Neural cell (in vitro differentiated cells): ENCODE results near the gene CASKIN1.

Source experiments
- EZH2 ChIP-seq: fragments of 200-600, 300-800 bp; shearing (Covaris generic), sonication (generic); IDR thresholded peaks from 2 replicates; pipeline ENCODE4 v1.6.1; 2014; ENCODE audit warnings: antibody characterized with exemption, low read length, borderline replicate concordance, mild to moderate bottlenecking; ENCODE audit not compliant: insufficient read depth, poor library complexity, severe bottlenecking
- MXI1 ChIP-seq: fragments of 450-650 bp; conservative IDR thresholded peaks from 2 replicates; pipeline ENCODE4 v1.6.1; 2014; ENCODE audit warnings: antibody characterized with exemption, mild to moderate bottlenecking; ENCODE audit not compliant: poor library complexity, severe bottlenecking
- POLR2AphosphoS5 ChIP-seq: IDR thresholded peaks from 2 replicates; pipeline ENCODE4 v1.6.1; 2012
- SMC3 ChIP-seq: fragments of 450-650 bp; conservative IDR thresholded peaks from 2 replicates; pipeline ENCODE4 v1.6.1; 2014; ENCODE audit warnings: antibody characterized with exemption, mild to moderate bottlenecking, moderate library complexity; ENCODE audit not compliant: poor library complexity
- TF ChIP-seq, protein P1 (sequence below): fragments of 450-650 bp; IDR thresholded peaks from 2 replicates; pipeline ENCODE4 v1.5.1; 2014; ENCODE audit warnings: antibody characterized with exemption, mild to moderate bottlenecking, moderate library complexity; ENCODE audit not compliant: poor library complexity, severe bottlenecking

DNA sequence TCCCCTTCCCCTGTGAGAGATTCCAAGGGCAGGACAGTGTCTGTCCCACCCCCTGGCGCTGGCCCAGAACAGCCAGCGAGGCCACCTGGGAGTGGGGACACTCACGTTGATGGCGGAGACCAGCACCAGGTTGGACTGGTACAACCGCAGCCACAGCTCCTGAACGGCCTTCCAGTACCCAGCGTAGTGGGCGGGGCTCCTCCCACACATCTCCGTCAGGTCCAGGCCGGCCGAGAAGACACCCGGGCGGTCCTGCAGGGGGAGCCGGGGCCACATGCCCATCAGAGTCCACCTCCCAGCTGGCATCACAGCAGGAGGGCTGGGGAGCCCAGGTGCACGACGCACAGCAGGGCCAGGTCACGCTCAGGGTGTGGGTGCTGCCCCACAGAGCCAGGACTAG lies 47.9 kb upstream of the CASKIN1 start:
- TF ChIP-seq, protein P1, sequence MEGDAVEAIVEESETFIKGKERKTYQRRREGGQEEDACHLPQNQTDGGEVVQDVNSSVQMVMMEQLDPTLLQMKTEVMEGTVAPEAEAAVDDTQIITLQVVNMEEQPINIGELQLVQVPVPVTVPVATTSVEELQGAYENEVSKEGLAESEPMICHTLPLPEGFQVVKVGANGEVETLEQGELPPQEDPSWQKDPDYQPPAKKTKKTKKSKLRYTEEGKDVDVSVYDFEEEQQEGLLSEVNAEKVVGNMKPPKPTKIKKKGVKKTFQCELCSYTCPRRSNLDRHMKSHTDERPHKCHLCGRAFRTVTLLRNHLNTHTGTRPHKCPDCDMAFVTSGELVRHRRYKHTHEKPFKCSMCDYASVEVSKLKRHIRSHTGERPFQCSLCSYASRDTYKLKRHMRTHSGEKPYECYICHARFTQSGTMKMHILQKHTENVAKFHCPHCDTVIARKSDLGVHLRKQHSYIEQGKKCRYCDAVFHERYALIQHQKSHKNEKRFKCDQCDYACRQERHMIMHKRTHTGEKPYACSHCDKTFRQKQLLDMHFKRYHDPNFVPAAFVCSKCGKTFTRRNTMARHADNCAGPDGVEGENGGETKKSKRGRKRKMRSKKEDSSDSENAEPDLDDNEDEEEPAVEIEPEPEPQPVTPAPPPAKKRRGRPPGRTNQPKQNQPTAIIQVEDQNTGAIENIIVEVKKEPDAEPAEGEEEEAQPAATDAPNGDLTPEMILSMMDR = no peak
- no peak for TF ChIP-seq POLR2AphosphoS5
- no peak for TF ChIP-seq SMC3
- TF ChIP-seq EZH2 = no peak
- TF ChIP-seq MXI1 = no peak
